Mesangial cell (primary cell): ENCODE data around the gene XXYLT1. TPM values are rescaled to one million over a fixed set of nuclear protein-coding genes. Genes with fewer than 3 reads are reported as not detected.

Experiments used
- total RNA-seq: library from RNA; depleted of rRNA; stranded (reverse); fragments of >200 nt; gene quantifications from 2 replicates; pipeline ENCODE4 v1.2.3, GENCODE V29; 2015

Gene XXYLT1, protein sequence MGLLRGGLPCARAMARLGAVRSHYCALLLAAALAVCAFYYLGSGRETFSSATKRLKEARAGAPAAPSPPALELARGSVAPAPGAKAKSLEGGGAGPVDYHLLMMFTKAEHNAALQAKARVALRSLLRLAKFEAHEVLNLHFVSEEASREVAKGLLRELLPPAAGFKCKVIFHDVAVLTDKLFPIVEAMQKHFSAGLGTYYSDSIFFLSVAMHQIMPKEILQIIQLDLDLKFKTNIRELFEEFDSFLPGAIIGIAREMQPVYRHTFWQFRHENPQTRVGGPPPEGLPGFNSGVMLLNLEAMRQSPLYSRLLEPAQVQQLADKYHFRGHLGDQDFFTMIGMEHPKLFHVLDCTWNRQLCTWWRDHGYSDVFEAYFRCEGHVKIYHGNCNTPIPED
- 24.7 and 30.3 TPM in 2 replicates for total RNA-seq

GRCh38 chr3:195270817-195271409, at the start of gene XXYLT1:
XXYLT1 (minus strand) TSS chr3:195271159; CDS start chr3:195271058, 101 bp downstream.

Other genes starting within 250 kb of the XXYLT1 start
- 11.2 and 13.2 TPM in 2 replicates for gene ACAP2, start 171.9 kb upstream of the XXYLT1 start, total RNA-seq